PC-3 (cell line): ENCODE results near the gene ADORA2A.

Source experiments
- CTCF ChIP-seq: fragments of 300-600 bp; sonication (generic); conservative IDR thresholded peaks from 2 replicates; pipeline ENCODE4 v1.5.1; 2017; ENCODE audit warnings: antibody characterized with exemption, low read depth, mild to moderate bottlenecking, low read length
- EZH2 ChIP-seq: fragments of 300-600 bp; sonication (generic); IDR thresholded peaks from one replicate; pipeline ENCODE4 v1.6.1; 2017; ENCODE audit warnings: antibody characterized with exemption, mild to moderate bottlenecking, low read length; ENCODE audit not compliant: unreplicated experiment
- EZH2phosphoT487 ChIP-seq: fragments of 300-600 bp; sonication (generic); IDR thresholded peaks from 2 replicates; pipeline ENCODE4 v1.6.1; 2018; ENCODE audit warnings: mild to moderate bottlenecking, antibody characterized with exemption, low read length, borderline replicate concordance

GRCh38 chr22:24429411-24430365 lies 2.3 kb downstream of the ADORA2A start:
- no peak for TF ChIP-seq CTCF
- no peak for TF ChIP-seq EZH2phosphoT487
- no peak for TF ChIP-seq EZH2
